DOHH2 (cell line): ENCODE results near the gene FAT3.

Experiments
- H3F3A ChIP-seq: fragments of 200-600 bp; sonication (generic), shearing (Covaris generic); 2 replicates; pipeline ENCODE4 v1.6.0; 2016; ENCODE audit warnings: antibody characterized with exemption, mild to moderate bottlenecking; ENCODE audit not compliant: control insufficient read depth, insufficient read depth
- H3K27ac ChIP-seq: fragments of 200-600 bp; sonication (generic); 2 replicates; pipeline ENCODE4 v1.5.1; 2014; ENCODE audit warnings: low read depth, mild to moderate bottlenecking, low read length, moderate library complexity
- H3K27me3 ChIP-seq: fragments of 200-600 bp; sonication (generic); 2 replicates; pipeline ENCODE4 v1.6.1; 2014; ENCODE audit warnings: mild to moderate bottlenecking, low read length, mixed read lengths; ENCODE audit not compliant: control insufficient read depth
- H3K36me3 ChIP-seq: fragments of 200-600 bp; sonication (generic); 2 replicates; pipeline ENCODE4 v1.6.1; 2014; ENCODE audit warnings: mild to moderate bottlenecking, low read length, moderate library complexity, mixed read lengths; ENCODE audit not compliant: control insufficient read depth
- H3K4me1 ChIP-seq: fragments of 200-600 bp; sonication (generic); 2 replicates; pipeline ENCODE4 v1.6.1; 2014; ENCODE audit warnings: mild to moderate bottlenecking, low read length, mixed read lengths; ENCODE audit not compliant: control insufficient read depth
- H3K4me2 ChIP-seq: fragments of 200-600 bp; sonication (generic); 2 replicates; pipeline ENCODE4 v1.6.0; 2014; ENCODE audit warnings: mild to moderate bottlenecking, low read length, moderate library complexity
- H3K4me3 ChIP-seq: fragments of 200-600 bp; sonication (generic); 2 replicates; pipeline ENCODE4 v1.5.1; 2014; ENCODE audit warnings: mild to moderate bottlenecking, low read length, mixed read lengths
- H3K79me2 ChIP-seq: fragments of 200-600 bp; sonication (generic); 2 replicates; pipeline ENCODE4 v1.6.1; 2014; ENCODE audit warnings: mild to moderate bottlenecking, low read length, mixed read lengths; ENCODE audit not compliant: control insufficient read depth
- H3K9me2 ChIP-seq: fragments of 200-600 bp; sonication (generic); replicated peaks from 2 replicates; pipeline ENCODE4 v1.6.1; 2014; ENCODE audit warnings: mild to moderate bottlenecking, low read length, mixed read lengths; ENCODE audit not compliant: control insufficient read depth
- H3K9me3 ChIP-seq: fragments of 200-600 bp; sonication (generic); 2 replicates; pipeline ENCODE4 v1.6.1; 2014; ENCODE audit warnings: antibody characterized with exemption, low read length, mixed read lengths; ENCODE audit not compliant: control insufficient read depth, insufficient read depth
- H4K20me1 ChIP-seq: fragments of 200-600 bp; sonication (generic); 2 replicates; pipeline ENCODE4 v1.6.0; 2014; ENCODE audit warnings: low read depth, mild to moderate bottlenecking, antibody characterized with exemption, low read length, moderate library complexity; ENCODE audit not compliant: control insufficient read depth, insufficient read depth
- CTCF ChIP-seq: fragments of 200-600 bp; sonication (generic); IDR thresholded peaks from one replicate; pipeline ENCODE4 v1.5.1; 2014; ENCODE audit warnings: antibody characterized with exemption, mild to moderate bottlenecking, low read depth, low read length; ENCODE audit not compliant: poor library complexity, severe bottlenecking
- EZH2phosphoT487 ChIP-seq: fragments of 200-600 bp; sonication (generic); IDR thresholded peaks from 2 replicates; pipeline ENCODE4 v1.6.1; 2017; ENCODE audit warnings: borderline replicate concordance, mild to moderate bottlenecking, antibody characterized with exemption, low read length, moderate library complexity, mixed read lengths

FAT3 gene

GRCh38 chr11:92267278-92267677, 42.7 kb downstream of the FAT3 start:
- H3K27ac ChIP-seq = no peak overlapping the region
- no peaks in the 10 kb centered on the region for H3K9me2 ChIP-seq
- no peaks in the 10 kb centered on the region for H3F3A ChIP-seq
- TF ChIP-seq EZH2phosphoT487 (no peak), CTCF (no peak)
- H3K4me2 ChIP-seq = no peak overlapping the region
- no peaks in the 10 kb centered on the region for H3K79me2 ChIP-seq
- no peaks in the 10 kb centered on the region for H3K27me3 ChIP-seq
- no peaks in the 10 kb centered on the region for H3K36me3 ChIP-seq
- H3K9me3 ChIP-seq = no peaks in the 10 kb centered on the region
- no peak overlapping the region for H3K4me3 ChIP-seq
- no peaks in the 10 kb centered on the region for H3K4me1 ChIP-seq
- H4K20me1 ChIP-seq = no peaks in the 10 kb centered on the region

GRCh38 chr11:92267968-92268367, 43.4 kb downstream of the FAT3 start:
- H3F3A ChIP-seq = no peaks in the 10 kb centered on the region
- H3K36me3 ChIP-seq = no peaks in the 10 kb centered on the region
- TF ChIP-seq CTCF (no peak), EZH2phosphoT487 (no peak)
- no peak overlapping the region for H3K4me3 ChIP-seq
- no peaks in the 10 kb centered on the region for H3K79me2 ChIP-seq
- no peak overlapping the region for H3K4me2 ChIP-seq
- no peaks in the 10 kb centered on the region for H4K20me1 ChIP-seq
- H3K27ac ChIP-seq = no peak overlapping the region
- no peaks in the 10 kb centered on the region for H3K27me3 ChIP-seq
- no peaks in the 10 kb centered on the region for H3K4me1 ChIP-seq
- H3K9me3 ChIP-seq = no peaks in the 10 kb centered on the region
- H3K9me2 ChIP-seq = no peaks in the 10 kb centered on the region

- Histone ChIP-seq H3K36me3 (no peaks in the 10 kb centered on the region), H3K79me2 (no peaks in the 10 kb centered on the region), H3K27ac (no peak overlapping the region), H3K9me3 (no peaks in the 10 kb centered on the region), H3F3A (no peaks in the 10 kb centered on the region), H3K4me1 (no peaks in the 10 kb centered on the region), H3K27me3 (no peaks in the 10 kb centered on the region), H3K9me2 (no peaks in the 10 kb centered on the region), H3K4me2 (no peak overlapping the region), H4K20me1 (no peaks in the 10 kb centered on the region), H3K4me3 (no peak overlapping the region)
- no peak for TF ChIP-seq EZH2phosphoT487
- no peak for TF ChIP-seq CTCF
Measured at GRCh38 chr11:92268546-92268945, 43.9 kb downstream of the FAT3 start.

- H3K27ac ChIP-seq = no peak overlapping the region
- H3K9me2 ChIP-seq = no peaks in the 10 kb centered on the region
- H3F3A ChIP-seq = no peaks in the 10 kb centered on the region
- no peaks in the 10 kb centered on the region for H3K36me3 ChIP-seq
- no peaks in the 10 kb centered on the region for H3K9me3 ChIP-seq
- no peak overlapping the region for H3K4me3 ChIP-seq
- TF ChIP-seq CTCF (no peak), EZH2phosphoT487 (no peak)
- H3K27me3 ChIP-seq = no peaks in the 10 kb centered on the region
- H4K20me1 ChIP-seq = no peaks in the 10 kb centered on the region
- no peaks in the 10 kb centered on the region for H3K79me2 ChIP-seq
- no peaks in the 10 kb centered on the region for H3K4me1 ChIP-seq
- no peak overlapping the region for H3K4me2 ChIP-seq
Measured at GRCh38 chr11:92269021-92269420, 44.4 kb downstream of the FAT3 start.
